SK-N-SH treated with all-trans-retinoic acid at 6 μM for 48 hours (cell line): ENCODE measurements around the gene COL7A1.
A peak's percentile ranks its signal among the peaks of the same experiment; 100 is the strongest.
"Not testable (repeated sequence)": the region's sequence is repeated elsewhere in the genome, so short reads cannot be mapped to it uniquely, and the experiment has no call there.

Experiments used
- ATAC-seq: fragments of 200-7000 bp; cut with Tn5 transposase; 3 replicates; pipeline ENCODE4 v1.9.1; 2020; ENCODE audit warnings: mild to moderate bottlenecking, moderate library complexity
- ARNTL ChIP-seq: fragments of 450-650 bp; formaldehyde crosslinking; IDR thresholded peaks from 2 replicates; pipeline ENCODE4 v1.5.0; 2020; ENCODE audit warnings: low read depth, mild to moderate bottlenecking, moderate library complexity, borderline replicate concordance
- BACH2 ChIP-seq: fragments of 250-450 bp; sonication (Bioruptor Pico); IDR thresholded peaks from 2 replicates; pipeline ENCODE4 v1.9.0; 2021; ENCODE audit warnings: mild to moderate bottlenecking, borderline replicate concordance
- CSDC2 ChIP-seq: fragments of 250-450 bp; sonication (Bioruptor Pico); IDR thresholded peaks from 2 replicates; pipeline ENCODE4 v1.5.0; 2020; ENCODE audit warnings: mild to moderate bottlenecking, moderate library complexity
- GLIS3 ChIP-seq: fragments of 250-450 bp; sonication (Bioruptor Pico); IDR thresholded peaks from 2 replicates; pipeline ENCODE4 v1.5.0; 2020; ENCODE audit warnings: mild to moderate bottlenecking, moderate library complexity
- OSR1 ChIP-seq: fragments of 250-450 bp; sonication (Bioruptor Pico); IDR thresholded peaks from 2 replicates; pipeline ENCODE4 v1.8.0; 2022; ENCODE audit warnings: moderate library complexity, mild to moderate bottlenecking, inconsistent platforms
- PPARA ChIP-seq: fragments of 250-450 bp; sonication (Bioruptor Pico); IDR thresholded peaks from 2 replicates; pipeline ENCODE4 v1.5.0; 2020; ENCODE audit warnings: mild to moderate bottlenecking, borderline replicate concordance
- RARB ChIP-seq: fragments of 250-450 bp; sonication (Bioruptor Pico); IDR thresholded peaks from 2 replicates; pipeline ENCODE4 v1.8.0; 2021; ENCODE audit warnings: mild to moderate bottlenecking, moderate library complexity
- SNAI2 ChIP-seq: fragments of 250-450 bp; sonication (Bioruptor Pico); IDR thresholded peaks from 2 replicates; pipeline ENCODE4 v1.5.0; 2020; ENCODE audit warnings: mild to moderate bottlenecking, moderate library complexity
- TOX ChIP-seq: fragments of 250-450 bp; sonication (Bioruptor Pico); IDR thresholded peaks from 2 replicates; pipeline ENCODE4 v1.8.0; 2021; ENCODE audit warnings: mild to moderate bottlenecking, moderate library complexity, borderline replicate concordance
- ZFP30 ChIP-seq: fragments of 450-650 bp; formaldehyde crosslinking; IDR thresholded peaks from 2 replicates; pipeline ENCODE4 v1.5.0; 2022; ENCODE audit warnings: mild to moderate bottlenecking, moderate library complexity
- ZNF70 ChIP-seq: fragments of 450-650 bp; formaldehyde crosslinking; IDR thresholded peaks from 2 replicates; pipeline ENCODE4 v1.5.0; 2020; ENCODE audit warnings: mild to moderate bottlenecking, moderate library complexity
- ZNF8 ChIP-seq: fragments of 450-650 bp; formaldehyde crosslinking; IDR thresholded peaks from 2 replicates; pipeline ENCODE4 v1.5.0; 2020; ENCODE audit warnings: mild to moderate bottlenecking, moderate library complexity
- TF ChIP-seq, protein P1 (sequence below): fragments of 250-450 bp; sonication (Bioruptor Pico); IDR thresholded peaks from 2 replicates; pipeline ENCODE4 v1.8.0; 2020; ENCODE audit warnings: mild to moderate bottlenecking, moderate library complexity, borderline replicate concordance
- TF ChIP-seq, protein P2 (sequence below): fragments of 250-450 bp; sonication (Bioruptor Pico); IDR thresholded peaks from 2 replicates; pipeline ENCODE4 v1.5.0; 2020; ENCODE audit warnings: mild to moderate bottlenecking, moderate library complexity
- TF ChIP-seq, protein P3 (sequence below): fragments of 250-450 bp; sonication (Bioruptor Pico); IDR thresholded peaks from 2 replicates; pipeline ENCODE4 v1.5.1; 2020; ENCODE audit warnings: low read depth, mild to moderate bottlenecking, moderate library complexity
- TF ChIP-seq, protein P4 (sequence below): fragments of 250-450 bp; sonication (Bioruptor Pico); IDR thresholded peaks from 2 replicates; pipeline ENCODE4 v1.8.0; 2021; ENCODE audit warnings: low read depth, mild to moderate bottlenecking, moderate library complexity, borderline replicate concordance

COL7A1 gene

DNA sequence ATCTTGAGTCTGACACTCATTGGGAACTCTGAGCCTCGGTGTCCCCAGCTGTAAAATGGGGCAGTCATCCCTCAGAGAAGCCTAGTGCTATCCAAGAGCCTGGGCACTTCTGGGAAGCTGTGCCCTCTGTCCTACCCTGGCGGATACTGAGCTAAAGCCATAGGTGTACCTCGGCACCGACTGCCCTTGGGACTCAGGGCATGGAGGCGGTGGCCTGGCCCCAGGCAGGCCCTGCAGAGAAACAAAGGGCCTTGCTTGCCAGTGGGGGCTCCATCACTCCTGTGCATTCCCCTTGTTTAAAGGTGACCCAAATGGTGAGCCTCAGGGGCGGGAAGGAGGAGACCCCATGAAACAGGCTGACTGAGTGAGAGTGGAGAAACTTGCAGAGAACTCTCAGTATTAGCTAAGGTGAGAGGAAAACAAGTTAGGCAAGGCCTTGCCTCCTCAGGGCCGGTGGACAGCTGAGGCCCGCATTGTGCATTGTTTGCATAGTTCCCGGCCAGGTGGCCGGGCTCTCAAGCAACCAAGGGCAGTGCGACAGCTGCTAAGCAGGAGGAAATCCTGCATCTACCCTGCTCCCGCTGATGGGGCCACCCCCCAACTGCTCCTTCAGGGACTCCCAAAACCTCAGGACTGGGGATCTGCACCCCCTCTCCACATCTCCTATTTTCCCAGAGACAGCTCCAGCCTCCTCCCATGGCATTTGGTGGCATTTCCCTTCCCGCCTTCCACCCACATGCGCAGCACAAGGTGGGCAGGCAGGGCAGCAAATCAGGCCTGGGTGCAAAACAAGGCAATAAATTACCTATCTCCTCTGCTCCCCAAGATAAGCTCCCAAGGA lies 42.8 kb downstream of the COL7A1 start (continued):
- TF ChIP-seq, protein P1, sequence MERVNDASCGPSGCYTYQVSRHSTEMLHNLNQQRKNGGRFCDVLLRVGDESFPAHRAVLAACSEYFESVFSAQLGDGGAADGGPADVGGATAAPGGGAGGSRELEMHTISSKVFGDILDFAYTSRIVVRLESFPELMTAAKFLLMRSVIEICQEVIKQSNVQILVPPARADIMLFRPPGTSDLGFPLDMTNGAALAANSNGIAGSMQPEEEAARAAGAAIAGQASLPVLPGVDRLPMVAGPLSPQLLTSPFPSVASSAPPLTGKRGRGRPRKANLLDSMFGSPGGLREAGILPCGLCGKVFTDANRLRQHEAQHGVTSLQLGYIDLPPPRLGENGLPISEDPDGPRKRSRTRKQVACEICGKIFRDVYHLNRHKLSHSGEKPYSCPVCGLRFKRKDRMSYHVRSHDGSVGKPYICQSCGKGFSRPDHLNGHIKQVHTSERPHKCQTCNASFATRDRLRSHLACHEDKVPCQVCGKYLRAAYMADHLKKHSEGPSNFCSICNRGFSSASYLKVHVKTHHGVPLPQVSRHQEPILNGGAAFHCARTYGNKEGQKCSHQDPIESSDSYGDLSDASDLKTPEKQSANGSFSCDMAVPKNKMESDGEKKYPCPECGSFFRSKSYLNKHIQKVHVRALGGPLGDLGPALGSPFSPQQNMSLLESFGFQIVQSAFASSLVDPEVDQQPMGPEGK (CRISPR knock-in tag): no peak
- TF ChIP-seq, protein P2, sequence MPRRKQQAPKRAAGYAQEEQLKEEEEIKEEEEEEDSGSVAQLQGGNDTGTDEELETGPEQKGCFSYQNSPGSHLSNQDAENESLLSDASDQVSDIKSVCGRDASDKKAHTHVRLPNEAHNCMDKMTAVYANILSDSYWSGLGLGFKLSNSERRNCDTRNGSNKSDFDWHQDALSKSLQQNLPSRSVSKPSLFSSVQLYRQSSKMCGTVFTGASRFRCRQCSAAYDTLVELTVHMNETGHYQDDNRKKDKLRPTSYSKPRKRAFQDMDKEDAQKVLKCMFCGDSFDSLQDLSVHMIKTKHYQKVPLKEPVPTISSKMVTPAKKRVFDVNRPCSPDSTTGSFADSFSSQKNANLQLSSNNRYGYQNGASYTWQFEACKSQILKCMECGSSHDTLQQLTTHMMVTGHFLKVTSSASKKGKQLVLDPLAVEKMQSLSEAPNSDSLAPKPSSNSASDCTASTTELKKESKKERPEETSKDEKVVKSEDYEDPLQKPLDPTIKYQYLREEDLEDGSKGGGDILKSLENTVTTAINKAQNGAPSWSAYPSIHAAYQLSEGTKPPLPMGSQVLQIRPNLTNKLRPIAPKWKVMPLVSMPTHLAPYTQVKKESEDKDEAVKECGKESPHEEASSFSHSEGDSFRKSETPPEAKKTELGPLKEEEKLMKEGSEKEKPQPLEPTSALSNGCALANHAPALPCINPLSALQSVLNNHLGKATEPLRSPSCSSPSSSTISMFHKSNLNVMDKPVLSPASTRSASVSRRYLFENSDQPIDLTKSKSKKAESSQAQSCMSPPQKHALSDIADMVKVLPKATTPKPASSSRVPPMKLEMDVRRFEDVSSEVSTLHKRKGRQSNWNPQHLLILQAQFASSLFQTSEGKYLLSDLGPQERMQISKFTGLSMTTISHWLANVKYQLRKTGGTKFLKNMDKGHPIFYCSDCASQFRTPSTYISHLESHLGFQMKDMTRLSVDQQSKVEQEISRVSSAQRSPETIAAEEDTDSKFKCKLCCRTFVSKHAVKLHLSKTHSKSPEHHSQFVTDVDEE (CRISPR knock-in tag): no peak
- TF ChIP-seq BACH2 (no peak), ZNF70 (CRISPR knock-in tag) (no peak), PPARA (CRISPR knock-in tag) (no peak)

DNA sequence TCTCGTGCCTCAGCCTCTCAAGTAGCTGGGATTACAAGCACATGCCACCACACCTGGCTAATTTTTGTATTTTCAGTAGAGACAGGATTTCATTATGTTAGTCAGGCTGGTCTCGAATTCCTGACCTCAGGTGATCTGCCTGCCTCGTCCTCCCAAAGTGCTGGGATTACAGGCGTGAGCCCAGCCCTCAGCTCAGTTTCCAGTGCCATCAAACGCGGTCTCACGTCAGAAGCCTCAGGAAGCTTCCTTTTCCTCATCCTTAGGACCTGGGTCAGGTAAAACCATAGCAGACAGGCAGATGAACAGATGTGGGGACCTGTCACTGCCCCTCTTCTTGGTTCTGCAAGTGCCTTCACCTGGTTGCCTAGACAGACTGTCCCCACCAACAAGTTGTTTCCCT lies 43.5 kb downstream of the COL7A1 start:
- not testable (repeated sequence) for ATAC-seq

DNA sequence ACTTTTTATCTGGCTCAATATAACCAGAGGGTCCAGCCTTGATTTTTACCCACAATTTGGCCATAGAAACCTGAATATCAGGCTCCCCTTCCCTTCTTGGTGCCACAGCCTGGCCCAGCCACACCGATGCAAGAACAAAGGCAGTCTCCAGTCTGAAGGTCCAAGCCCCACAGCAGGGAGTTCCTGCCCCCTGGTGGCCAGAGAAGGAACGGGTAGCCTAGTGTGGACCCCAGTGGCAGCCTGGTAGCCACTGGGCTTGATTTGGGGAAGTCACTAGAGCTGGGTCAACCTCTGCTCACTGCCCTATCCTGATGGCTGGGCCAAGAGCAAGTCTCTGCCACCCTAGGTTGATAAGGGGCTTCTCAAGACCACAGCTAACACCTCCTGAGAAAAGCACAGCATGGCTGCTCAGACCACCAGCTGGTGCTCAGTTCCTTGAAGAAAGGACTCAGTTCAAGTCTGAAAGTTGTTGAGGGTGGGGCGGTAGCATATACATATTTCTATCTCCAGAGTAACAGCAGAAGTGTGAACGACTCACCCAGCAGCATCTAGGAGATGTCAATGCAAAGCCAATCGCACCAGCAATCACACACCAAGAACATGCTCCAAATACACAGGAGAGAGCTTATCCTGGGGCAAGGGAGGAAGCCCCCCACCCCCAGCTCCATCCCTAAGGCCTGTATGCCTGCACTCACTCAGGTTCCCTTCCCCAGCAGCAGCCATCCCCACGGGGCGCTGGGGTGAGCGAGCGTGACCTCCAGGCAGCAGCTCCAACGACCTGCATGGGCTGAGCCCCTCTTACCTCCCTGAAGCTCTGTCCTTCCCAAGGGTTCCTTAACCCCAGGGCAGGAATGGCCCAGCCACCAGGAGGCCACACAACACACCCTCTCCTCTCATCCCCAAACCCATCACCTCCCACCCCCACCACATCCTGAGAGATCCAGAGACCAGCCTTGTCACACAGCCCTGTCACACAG lies 46.1 kb downstream of the COL7A1 start:
- TF ChIP-seq RARB: no peak
- TF ChIP-seq PPARA (CRISPR knock-in tag): no peak
- no peak for TF ChIP-seq BACH2
- no peak for TF ChIP-seq ZNF8 (CRISPR knock-in tag)
- no peak for TF ChIP-seq GLIS3 (CRISPR knock-in tag)
- no peak for TF ChIP-seq OSR1 (CRISPR knock-in tag)
- TF ChIP-seq ARNTL (CRISPR knock-in tag): no peak
- TF ChIP-seq, all 23 proteins: peak for 0
- peak; percentile 100 for ATAC-seq

DNA sequence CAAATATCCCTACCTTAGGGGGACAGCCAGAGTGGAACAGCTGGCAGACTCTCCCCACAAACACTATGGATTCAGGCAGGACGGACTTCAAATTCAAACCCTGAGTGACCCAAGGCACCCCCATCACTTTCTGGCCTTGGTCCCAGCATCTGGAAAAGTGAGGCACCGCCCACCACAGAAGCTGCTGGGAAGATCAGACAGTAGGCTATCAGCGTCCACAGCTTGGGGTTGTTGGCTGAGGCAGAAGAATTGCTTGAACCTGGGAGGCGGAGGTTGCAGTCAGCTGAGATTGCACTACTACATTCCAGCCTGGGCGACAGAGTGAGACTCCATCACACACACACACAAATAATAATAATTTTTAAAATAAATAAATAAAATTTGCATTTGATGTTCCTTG lies 47.0 kb downstream of the COL7A1 start:
- TF ChIP-seq, protein P3, sequence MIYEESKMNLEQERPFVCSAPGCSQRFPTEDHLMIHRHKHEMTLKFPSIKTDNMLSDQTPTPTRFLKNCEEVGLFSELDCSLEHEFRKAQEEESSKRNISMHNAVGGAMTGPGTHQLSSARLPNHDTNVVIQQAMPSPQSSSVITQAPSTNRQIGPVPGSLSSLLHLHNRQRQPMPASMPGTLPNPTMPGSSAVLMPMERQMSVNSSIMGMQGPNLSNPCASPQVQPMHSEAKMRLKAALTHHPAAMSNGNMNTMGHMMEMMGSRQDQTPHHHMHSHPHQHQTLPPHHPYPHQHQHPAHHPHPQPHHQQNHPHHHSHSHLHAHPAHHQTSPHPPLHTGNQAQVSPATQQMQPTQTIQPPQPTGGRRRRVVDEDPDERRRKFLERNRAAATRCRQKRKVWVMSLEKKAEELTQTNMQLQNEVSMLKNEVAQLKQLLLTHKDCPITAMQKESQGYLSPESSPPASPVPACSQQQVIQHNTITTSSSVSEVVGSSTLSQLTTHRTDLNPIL (CRISPR knock-in tag): no peak
- TF ChIP-seq, protein P4, sequence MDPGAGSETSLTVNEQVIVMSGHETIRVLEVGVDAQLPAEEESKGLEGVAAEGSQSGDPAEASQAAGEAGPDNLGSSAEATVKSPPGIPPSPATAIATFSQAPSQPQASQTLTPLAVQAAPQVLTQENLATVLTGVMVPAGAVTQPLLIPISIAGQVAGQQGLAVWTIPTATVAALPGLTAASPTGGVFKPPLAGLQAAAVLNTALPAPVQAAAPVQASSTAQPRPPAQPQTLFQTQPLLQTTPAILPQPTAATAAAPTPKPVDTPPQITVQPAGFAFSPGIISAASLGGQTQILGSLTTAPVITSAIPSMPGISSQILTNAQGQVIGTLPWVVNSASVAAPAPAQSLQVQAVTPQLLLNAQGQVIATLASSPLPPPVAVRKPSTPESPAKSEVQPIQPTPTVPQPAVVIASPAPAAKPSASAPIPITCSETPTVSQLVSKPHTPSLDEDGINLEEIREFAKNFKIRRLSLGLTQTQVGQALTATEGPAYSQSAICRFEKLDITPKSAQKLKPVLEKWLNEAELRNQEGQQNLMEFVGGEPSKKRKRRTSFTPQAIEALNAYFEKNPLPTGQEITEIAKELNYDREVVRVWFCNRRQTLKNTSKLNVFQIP (CRISPR knock-in tag): no peak
- TF ChIP-seq CSDC2 (CRISPR knock-in tag) (no peak), OSR1 (CRISPR knock-in tag) (no peak), TOX (CRISPR knock-in tag) (no peak), SNAI2 (no peak), RARB (no peak), ZFP30 (CRISPR knock-in tag) (no peak), GLIS3 (CRISPR knock-in tag) (no peak), BACH2 (no peak)

More for the DNA sequence above, 47.0 kb downstream of the COL7A1 start:
- no peak for ATAC-seq
